Testis (tissue), 2 donors: Measurements from ENCODE around the gene OR6B3.

Experiments used
- CTCF ChIP-seq, 3 experiments: fragments of 450-650 bp in 2 of 3; fragments of 200-600 bp in 1 of 3; sonication (generic) in 1 of 3; IDR thresholded peaks; one replicate each; pipeline ENCODE4 v1.5.1; 2016 to 2019; ENCODE audit warnings: antibody characterized with exemption in 3 of 3, mild to moderate bottlenecking in 2 of 3, moderate library complexity in 1 of 3
- POLR2A ChIP-seq: fragments of 450-650 bp; IDR thresholded peaks from one replicate; pipeline ENCODE4 v1.6.1; 2017; ENCODE audit warnings: antibody characterized with exemption, mild to moderate bottlenecking, moderate library complexity

DNA sequence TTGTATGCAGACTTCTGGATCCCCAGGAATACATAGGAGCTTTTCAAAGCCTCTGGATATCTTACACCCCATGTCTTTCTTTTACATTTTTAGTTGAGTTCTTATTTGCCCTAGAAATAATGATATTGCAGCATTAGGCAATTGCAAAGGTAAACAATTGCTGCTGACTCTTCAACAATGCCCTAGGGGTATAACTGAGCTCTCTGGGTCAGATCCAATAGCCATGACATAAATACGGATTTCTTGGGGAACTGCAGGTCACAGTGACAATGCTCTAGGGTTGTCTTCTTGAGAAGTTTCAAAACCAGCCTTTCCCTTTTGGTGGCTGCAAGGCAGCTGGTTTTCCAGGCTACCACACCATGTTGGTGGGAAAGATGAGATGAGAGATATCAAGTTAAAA, 16.5 kb upstream of the OR6B3 start:
- TF ChIP-seq POLR2A, result no peak
- no peak for TF ChIP-seq CTCF (IDR thresholded peaks at IDR 0.05)
